Glutamatergic neuron (in vitro differentiated cells): Measurements from ENCODE around the gene NSUN7. TPM values are rescaled to one million over a fixed set of nuclear protein-coding genes. Genes with fewer than 3 reads are reported as not detected.

ENCODE experiments used
- DNase-seq: peaks from one replicate; pipeline ENCODE4 v3.0.0; 2022
- H3K27ac Mint-ChIP-seq: one replicate; pipeline ENCODE4 v1.8.0; 2020; ENCODE audit warnings: mild to moderate bottlenecking, mixed read lengths, inconsistent platforms; ENCODE audit not compliant: unreplicated experiment
- H3K27me3 Mint-ChIP-seq: one replicate; pipeline ENCODE4 v1.8.0; 2020; ENCODE audit warnings: mild to moderate bottlenecking, moderate library complexity, mixed read lengths, inconsistent platforms; ENCODE audit not compliant: unreplicated experiment
- H3K36me3 Mint-ChIP-seq: one replicate; pipeline ENCODE4 v1.8.0; 2020; ENCODE audit warnings: mild to moderate bottlenecking, mixed read lengths, inconsistent platforms; ENCODE audit not compliant: unreplicated experiment
- H3K4me1 Mint-ChIP-seq: one replicate; pipeline ENCODE4 v1.8.0; 2020; ENCODE audit warnings: mild to moderate bottlenecking, low read depth, mixed read lengths, inconsistent platforms; ENCODE audit not compliant: unreplicated experiment
- H3K4me3 Mint-ChIP-seq: one replicate; pipeline ENCODE4 v1.8.0; 2020; ENCODE audit warnings: mild to moderate bottlenecking, mixed read lengths, inconsistent platforms; ENCODE audit not compliant: unreplicated experiment
- H3K9me3 Mint-ChIP-seq: one replicate; pipeline ENCODE4 v1.8.0; 2020; ENCODE audit warnings: mild to moderate bottlenecking, moderate library complexity, mixed read lengths, inconsistent platforms; ENCODE audit not compliant: unreplicated experiment
- total RNA-seq: library from RNA; stranded (reverse); fragmentation: NEBNext Ultra II Directional; extraction: Animal tissue kit (Norgen Biotek cat#: 25700); gene quantifications from one replicate; pipeline ENCODE4 v1.2.1, GENCODE V29; 2021; ENCODE audit not compliant: unreplicated experiment
- TF ChIP-seq, protein P1 (sequence below): fragments of 200-600 bp; sonication (generic); IDR thresholded peaks from one replicate; pipeline ENCODE4 v1.5.0; 2021; ENCODE audit not compliant: partially characterized antibody, unreplicated experiment

The NSUN7 gene
- total RNA-seq, 1 donor from 2014 or later, result 0.25 TPM

DNA sequence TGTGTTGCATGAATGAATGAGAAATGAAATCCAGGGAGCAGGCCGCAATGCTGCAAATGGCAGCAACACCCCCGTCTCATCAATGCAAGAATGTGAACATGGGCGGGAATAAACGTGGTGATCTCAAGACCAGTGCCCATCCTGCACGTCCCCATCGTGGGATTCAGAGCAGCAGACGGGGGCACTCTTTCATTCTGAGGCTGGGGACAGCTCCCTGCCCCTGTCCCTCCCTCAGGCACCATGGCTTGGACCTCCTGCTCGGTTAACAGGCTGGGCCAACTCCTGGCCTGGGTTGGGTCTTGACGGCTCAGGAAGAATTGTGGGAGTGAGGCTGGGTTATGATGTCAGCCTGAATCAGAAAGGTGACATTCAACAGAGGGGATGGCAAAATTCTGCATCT is 78.9 kb downstream of the NSUN7 start:
- H3K4me3 Mint-ChIP-seq, result no peak overlapping the region
- H3K9me3 Mint-ChIP-seq, result peaks cover 3% of the 10 kb centered on the region
- no peak overlapping the region for H3K27ac Mint-ChIP-seq
- H3K4me1 Mint-ChIP-seq, result no peaks in the 10 kb centered on the region
- H3K36me3 Mint-ChIP-seq, result peaks cover 4% of the 10 kb centered on the region
- peaks cover 4% of the 10 kb centered on the region for H3K27me3 Mint-ChIP-seq
- no peak for DNase-seq
- TF ChIP-seq, protein P1, sequence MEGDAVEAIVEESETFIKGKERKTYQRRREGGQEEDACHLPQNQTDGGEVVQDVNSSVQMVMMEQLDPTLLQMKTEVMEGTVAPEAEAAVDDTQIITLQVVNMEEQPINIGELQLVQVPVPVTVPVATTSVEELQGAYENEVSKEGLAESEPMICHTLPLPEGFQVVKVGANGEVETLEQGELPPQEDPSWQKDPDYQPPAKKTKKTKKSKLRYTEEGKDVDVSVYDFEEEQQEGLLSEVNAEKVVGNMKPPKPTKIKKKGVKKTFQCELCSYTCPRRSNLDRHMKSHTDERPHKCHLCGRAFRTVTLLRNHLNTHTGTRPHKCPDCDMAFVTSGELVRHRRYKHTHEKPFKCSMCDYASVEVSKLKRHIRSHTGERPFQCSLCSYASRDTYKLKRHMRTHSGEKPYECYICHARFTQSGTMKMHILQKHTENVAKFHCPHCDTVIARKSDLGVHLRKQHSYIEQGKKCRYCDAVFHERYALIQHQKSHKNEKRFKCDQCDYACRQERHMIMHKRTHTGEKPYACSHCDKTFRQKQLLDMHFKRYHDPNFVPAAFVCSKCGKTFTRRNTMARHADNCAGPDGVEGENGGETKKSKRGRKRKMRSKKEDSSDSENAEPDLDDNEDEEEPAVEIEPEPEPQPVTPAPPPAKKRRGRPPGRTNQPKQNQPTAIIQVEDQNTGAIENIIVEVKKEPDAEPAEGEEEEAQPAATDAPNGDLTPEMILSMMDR, result no peak

DNA sequence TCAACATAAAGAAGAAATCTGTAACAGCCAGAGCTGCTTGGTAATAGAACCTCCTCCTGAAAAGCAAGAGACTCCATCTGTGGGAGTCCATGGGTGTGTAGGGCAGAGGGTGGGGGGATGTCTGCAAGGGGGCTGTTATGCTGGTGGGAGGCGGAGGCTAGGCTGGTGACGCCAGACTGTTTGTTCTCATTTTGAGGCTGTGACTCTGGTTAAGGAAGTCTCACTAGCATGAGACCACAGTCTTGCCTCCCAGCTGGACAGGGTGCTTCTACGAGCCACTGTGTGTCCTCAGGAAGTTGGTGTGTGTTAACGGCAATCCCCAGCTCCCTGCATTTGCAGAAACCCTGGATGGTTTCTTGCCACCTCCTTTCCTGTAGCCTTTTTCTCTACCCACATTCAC is 79.8 kb downstream of the NSUN7 start:
- DNase-seq, result no peak
- Mint-ChIP-seq H3K4me1 (peaks cover 8% of the 10 kb centered on the region), H3K36me3 (peaks cover 4% of the 10 kb centered on the region), H3K9me3 (peaks cover 5% of the 10 kb centered on the region), H3K27me3 (peaks cover 7% of the 10 kb centered on the region), H3K27ac (no peak overlapping the region), H3K4me3 (no peak overlapping the region)
- TF ChIP-seq, protein P1, result no peak

DNA sequence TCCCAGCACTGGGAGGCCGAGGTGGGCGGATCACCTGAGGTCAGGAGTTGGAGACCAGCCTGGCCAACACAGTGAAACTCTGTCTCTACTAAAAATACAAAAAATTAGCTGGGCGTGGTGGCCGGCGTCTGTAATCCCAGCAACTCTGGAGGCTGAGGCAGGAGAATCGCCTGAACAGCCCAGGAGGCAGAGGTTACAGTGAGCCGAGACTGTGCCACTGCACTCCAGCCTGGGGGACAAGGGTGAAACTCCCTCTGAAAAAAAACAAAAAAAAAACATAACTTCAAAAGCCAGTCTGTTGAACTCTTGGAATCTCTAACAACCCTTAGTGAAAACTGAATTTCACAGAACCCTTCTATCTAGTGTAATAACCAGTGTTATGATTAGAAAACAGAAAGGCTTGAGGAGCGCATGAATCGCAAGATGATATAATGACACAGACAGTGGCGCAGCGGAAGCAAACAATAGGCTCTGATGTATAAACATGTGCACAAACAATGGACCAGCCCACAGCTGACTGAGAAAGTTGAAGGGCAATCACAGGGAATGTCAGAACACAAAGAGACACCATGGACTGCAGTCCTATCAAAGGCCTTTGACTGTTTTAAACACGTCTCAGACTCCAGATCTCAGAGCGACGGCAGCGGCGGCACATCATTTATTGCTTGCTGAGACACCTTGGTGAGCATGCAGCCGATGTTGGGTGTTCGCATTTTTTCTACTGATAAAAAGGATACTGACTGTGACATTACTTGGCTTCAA is 81.6 kb downstream of the NSUN7 start:
- TF ChIP-seq, protein P1, result no peak
- DNase-seq, result no peak
- Mint-ChIP-seq H3K27ac (no peak overlapping the region), H3K4me1 (peaks cover 13% of the 10 kb centered on the region), H3K36me3 (peaks cover 4% of the 10 kb centered on the region), H3K4me3 (no peak overlapping the region), H3K27me3 (peaks cover 7% of the 10 kb centered on the region), H3K9me3 (peaks cover 6% of the 10 kb centered on the region)

DNA sequence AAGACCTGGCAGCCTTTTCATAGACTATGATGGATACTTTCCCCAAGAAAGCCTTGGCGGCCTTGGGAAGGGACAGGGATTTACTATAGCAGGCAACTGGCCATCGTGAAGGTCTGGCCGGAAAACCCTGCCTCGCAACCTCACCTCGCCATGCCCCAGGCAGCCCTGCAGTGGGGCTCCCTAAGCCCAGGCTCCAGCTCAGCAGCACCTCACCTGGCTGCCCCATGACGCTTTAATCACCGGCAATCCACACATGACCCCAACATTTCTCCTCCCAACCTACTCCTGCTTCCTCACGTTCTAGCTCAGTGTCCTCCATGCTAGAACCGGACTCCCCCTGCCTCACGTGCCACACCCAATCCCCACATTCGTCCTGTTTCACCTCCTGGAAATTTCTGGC is 82.4 kb downstream of the NSUN7 start:
- Mint-ChIP-seq H3K27ac (no peak overlapping the region), H3K9me3 (peaks cover 6% of the 10 kb centered on the region), H3K4me1 (peaks cover 13% of the 10 kb centered on the region), H3K4me3 (no peak overlapping the region), H3K36me3 (peaks cover 4% of the 10 kb centered on the region), H3K27me3 (peaks cover 7% of the 10 kb centered on the region)
- no peak for DNase-seq
- TF ChIP-seq, protein P1, result no peak

DNA sequence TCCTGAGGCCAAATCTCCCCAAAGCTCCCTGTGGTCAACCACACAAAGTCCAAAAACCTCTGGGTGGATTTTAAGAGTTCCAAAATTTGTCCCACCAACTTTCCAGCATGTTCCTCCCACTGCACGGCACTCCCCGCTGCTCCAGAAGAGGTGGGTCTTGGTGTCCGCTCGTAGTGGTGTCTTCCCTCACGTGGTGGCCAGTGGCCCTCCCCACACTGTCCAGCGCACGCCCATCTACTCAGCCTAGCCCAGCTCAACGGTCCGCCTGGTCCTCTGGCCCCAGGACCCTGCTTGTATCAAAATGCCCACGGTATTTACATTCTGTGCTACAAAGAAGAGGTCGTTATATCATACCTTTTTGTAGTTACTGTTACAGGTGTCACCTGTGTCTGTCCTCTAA is 83.5 kb downstream of the NSUN7 start:
- no peak overlapping the region for H3K4me3 Mint-ChIP-seq
- no peak for DNase-seq
- TF ChIP-seq, protein P1, result no peak
- H3K9me3 Mint-ChIP-seq, result peaks cover 6% of the 10 kb centered on the region
- peaks cover 7% of the 10 kb centered on the region for H3K27me3 Mint-ChIP-seq
- H3K27ac Mint-ChIP-seq, result no peak overlapping the region
- H3K36me3 Mint-ChIP-seq, result peaks cover 4% of the 10 kb centered on the region
- H3K4me1 Mint-ChIP-seq, result peaks cover 18% of the 10 kb centered on the region
